CD14-positive monocyte (primary cell): Measurements from ENCODE around the gene PRIM2. TPM values are rescaled to one million over a fixed set of nuclear protein-coding genes. Genes with fewer than 3 reads are reported as not detected.
"Not testable (repeated sequence)": the region's sequence is repeated elsewhere in the genome, so short reads cannot be mapped to it uniquely, and the experiment has no call there.

Experiments
- DNase-seq, 3 donors: peaks; one replicate each; pipeline ENCODE4 v3.0.0-alpha.2; 2011 to 2022
- H2AFZ ChIP-seq: 2 replicates; pipeline ENCODE4 v1.6.0; 2012; ENCODE audit warnings: mild to moderate bottlenecking, low read depth, low read length, inconsistent platforms; ENCODE audit not compliant: insufficient read depth, poor library complexity, severe bottlenecking
- H3K27ac ChIP-seq, 2 donors: 1 replicate in 1 of 2; 2 replicates in 1 of 2; pipeline ENCODE4 v1.5.1; 2012 to 2013; ENCODE audit warnings: low read length in 2 of 2, control low read depth in 1 of 2, inconsistent platforms in 1 of 2, low read depth in 1 of 2, mild to moderate bottlenecking in 1 of 2
- H3K27me3 ChIP-seq, 2 donors: one replicate each; pipeline versions ENCODE4 v1.6.0 to v1.6.1; 2011 to 2013; ENCODE audit warnings: low read length in 2 of 2; ENCODE audit not compliant: control insufficient read depth in 2 of 2, insufficient read depth in 2 of 2
- H3K36me3 ChIP-seq, 2 donors: replicated peaks in 1 of 2; 1 replicate in 1 of 2; 2 replicates in 1 of 2; pipeline versions ENCODE4 v1.5.1 to v1.6.1; 2012 to 2013; ENCODE audit warnings: low read length in 2 of 2, control low read depth in 1 of 2, inconsistent platforms in 1 of 2, mild to moderate bottlenecking in 1 of 2; ENCODE audit not compliant: insufficient read depth in 2 of 2, control insufficient read depth in 1 of 2
- H3K4me1 ChIP-seq, 2 donors: 1 replicate in 1 of 2; 2 replicates in 1 of 2; pipeline versions ENCODE4 v1.5.1 to v1.6.1; 2012 to 2013; ENCODE audit warnings: low read length in 2 of 2, control low read depth in 1 of 2, inconsistent platforms in 1 of 2, mild to moderate bottlenecking in 1 of 2, moderate library complexity in 1 of 2; ENCODE audit not compliant: insufficient read depth in 2 of 2, control insufficient read depth in 1 of 2
- H3K4me2 ChIP-seq: replicated peaks from 2 replicates; pipeline ENCODE3; 2012; ENCODE audit warnings: low read length, moderate library complexity, mild to moderate bottlenecking; ENCODE audit not compliant: poor library complexity, severe bottlenecking; ENCODE audit errors: extremely low read depth
- H3K4me3 ChIP-seq, 3 experiments: fragments of 200-600 bp in 1 of 3; sonication (generic) in 1 of 3; replicated peaks in 1 of 3; 1 replicate in 2 of 3; 2 replicates in 1 of 3; pipeline ENCODE4 v1.5.1; 2011 to 2013; ENCODE audit warnings: low read length in 3 of 3, mild to moderate bottlenecking in 3 of 3, control low read depth in 2 of 3, low read depth in 2 of 3, inconsistent platforms in 1 of 3, moderate library complexity in 1 of 3
- H3K79me2 ChIP-seq: 2 replicates; pipeline ENCODE4 v1.6.0; 2012; ENCODE audit warnings: mild to moderate bottlenecking, control low read depth, inconsistent platforms, low read length, moderate library complexity; ENCODE audit not compliant: insufficient read depth
- H3K9ac ChIP-seq: 2 replicates; pipeline ENCODE4 v1.6.0; 2017; ENCODE audit warnings: low read length, mild to moderate bottlenecking; ENCODE audit not compliant: insufficient read depth, poor library complexity, severe bottlenecking
- H3K9me3 ChIP-seq, 2 donors: replicated peaks in 1 of 2; 1 replicate in 1 of 2; 2 replicates in 1 of 2; pipeline versions ENCODE4 v1.5.1 to v1.6.1; 2012 to 2013; ENCODE audit warnings: low read length in 2 of 2, control low read depth in 1 of 2; ENCODE audit not compliant: control insufficient read depth in 1 of 2, insufficient read depth in 1 of 2
- H4K20me1 ChIP-seq: 2 replicates; pipeline ENCODE4 v1.6.0; 2012; ENCODE audit warnings: mild to moderate bottlenecking, low read length, control low read depth, moderate library complexity; ENCODE audit not compliant: insufficient read depth
- H3K27ac Mint-ChIP-seq, 7 donors: one replicate each; pipeline ENCODE4 v1.8.0; 2020; ENCODE audit warnings: mild to moderate bottlenecking in 7 of 7, mixed read lengths in 7 of 7, moderate library complexity in 6 of 7, inconsistent platforms in 2 of 7
- H3K27me3 Mint-ChIP-seq, 3 donors: one replicate each; pipeline ENCODE4 v1.8.0; 2021 to 2022; ENCODE audit warnings: low read depth in 3 of 3, mild to moderate bottlenecking in 3 of 3, mixed read lengths in 3 of 3, moderate library complexity in 3 of 3, inconsistent platforms in 1 of 3
- H3K36me3 Mint-ChIP-seq, 2 donors: one replicate each; pipeline ENCODE4 v1.8.0; 2020; ENCODE audit warnings: mixed read lengths in 2 of 2, inconsistent platforms in 1 of 2, mild to moderate bottlenecking in 1 of 2
- H3K4me1 Mint-ChIP-seq: one replicate; pipeline ENCODE4 v1.8.0; 2020; ENCODE audit warnings: mild to moderate bottlenecking, mixed read lengths
- H3K4me3 Mint-ChIP-seq, 2 donors: one replicate each; pipeline ENCODE4 v1.8.0; 2020; ENCODE audit warnings: mild to moderate bottlenecking in 2 of 2, mixed read lengths in 2 of 2, moderate library complexity in 1 of 2
- H3K9me3 Mint-ChIP-seq, 7 donors: one replicate each; pipeline ENCODE4 v1.8.0; 2020 to 2022; ENCODE audit warnings: mixed read lengths in 7 of 7, mild to moderate bottlenecking in 6 of 7, moderate library complexity in 6 of 7, inconsistent platforms in 2 of 7
- CTCF ChIP-seq: fragments of 200-600 bp; IDR thresholded peaks from one replicate; pipeline ENCODE4 v1.8.0; 2022; ENCODE audit warnings: antibody characterized with exemption, mild to moderate bottlenecking
- WGBS: methylation state at CpG from one replicate; pipeline ENCODE4 v1.1.5; 2013; ENCODE audit warnings: missing lambda C conversion rate; ENCODE audit not compliant: insufficient coverage; 5-methylcytosine and 5-hydroxymethylcytosine counted together
- intact Hi-C, 2 donors: fragments of 100-400 bp; cut with micrococcal nuclease; formaldehyde crosslinking; loops; one replicate each; pipeline versions ENCODE4 v1.15.0 to v1.15.1; 2023
- polyA plus RNA-seq, 3 donors: library from polyadenylated mRNA; depleted of rRNA in 1 of 3; unstranded in 2 of 3; stranded (reverse) in 1 of 3; fragments of 300-500 nt in 2 of 3; fragments of >200 nt in 1 of 3; fragmentation: Illumina TruSeq in 2 of 3; gene quantifications; 1 replicate in 2 of 3; 2 replicates in 1 of 3; pipeline ENCODE4 v1.2.3, GENCODE V29; 2012 to 2021

Gene PRIM2
- polyA plus RNA-seq, 3 donors = 2.8 to 5.1 (median 4.2) TPM

- H3K79me2 ChIP-seq, H3K27ac ChIP-seq, H3K4me1 ChIP-seq, DNase-seq, H3K4me2 ChIP-seq, H4K20me1 ChIP-seq, H3K4me3 Mint-ChIP-seq, H3K9ac ChIP-seq, H2AFZ ChIP-seq, intact Hi-C loops, H3K4me1 Mint-ChIP-seq, H3K4me3 ChIP-seq, H3K27me3 Mint-ChIP-seq, H3K36me3 ChIP-seq, H3K36me3 Mint-ChIP-seq, H3K27me3 ChIP-seq: not testable (repeated sequence)
- H3K27ac Mint-ChIP-seq = peak overlapping the region in 2 of 7 donors; percentile 16 to 55
- H3K9me3 Mint-ChIP-seq = peaks cover 4 to 22% (median 14%) of the 10 kb centered on the region in 7 donors
- WGBS = 89% methylated on average over 9 of the region's 17 CpGs
- H3K9me3 ChIP-seq = peaks cover 0 to 12% of the 10 kb centered on the region in 2 donors
Measured at GRCh38 chr6:57274113-57274824, 43.2 kb upstream of the PRIM2 start.

DNA sequence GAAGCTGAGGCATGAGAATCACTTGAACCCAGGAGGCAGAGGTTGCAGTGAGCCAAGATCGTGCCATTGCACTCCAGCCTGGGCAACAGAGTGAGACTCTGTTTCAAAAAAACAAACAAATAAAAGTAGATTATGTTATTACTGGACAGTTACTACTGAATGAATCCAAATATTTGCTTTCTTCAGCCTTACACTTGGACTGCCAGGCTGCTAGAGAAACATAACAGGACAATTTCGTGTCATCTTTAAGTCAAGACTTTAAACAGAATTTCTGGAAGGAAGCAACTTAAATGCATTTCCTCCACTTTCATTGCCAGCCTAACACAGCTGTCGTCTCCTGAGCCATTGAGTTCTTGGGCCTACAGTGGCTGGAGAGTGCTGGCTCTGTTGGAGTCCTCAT, 42.0 kb upstream of the PRIM2 start:
- intact Hi-C loops = no loop called here
- Mint-ChIP-seq H3K27ac (no peak overlapping the region), H3K27me3 (peaks cover 1 to 3% (median 2%) of the 10 kb centered on the region in 3 donors), H3K36me3 (no peaks in the 10 kb centered on the region), H3K9me3 (peaks cover 4 to 22% (median 14%) of the 10 kb centered on the region in 7 donors), H3K4me1 (no peaks in the 10 kb centered on the region), H3K4me3 (no peak overlapping the region)
- no peak for DNase-seq
- no peaks in the 10 kb centered on the region for H3K79me2 ChIP-seq
- TF ChIP-seq CTCF = no peak
- H3K9ac ChIP-seq = no peak overlapping the region
- no peak overlapping the region for H3K4me2 ChIP-seq
- no peaks in the 10 kb centered on the region for H3K27me3 ChIP-seq
- 60% methylated on average over 1 of the region's 3 CpGs for WGBS
- no peak overlapping the region for H3K4me3 ChIP-seq
- no peak overlapping the region for H3K27ac ChIP-seq
- H3K4me1 ChIP-seq = no peaks in the 10 kb centered on the region
- H2AFZ ChIP-seq = no peak overlapping the region
- H3K36me3 ChIP-seq = no peaks in the 10 kb centered on the region
- H4K20me1 ChIP-seq = no peaks in the 10 kb centered on the region
- H3K9me3 ChIP-seq = peaks cover 0 to 12% of the 10 kb centered on the region in 2 donors
